GM18873 (cell line): Measurements from ENCODE around the gene TWF1.
A peak's percentile ranks its signal among the peaks of the same experiment; 100 is the strongest.
"Not testable (repeated sequence)": the region's sequence is repeated elsewhere in the genome, so short reads cannot be mapped to it uniquely, and the experiment has no call there.

Source experiments
- ATAC-seq: cut with Tn5 transposase; IDR thresholded peaks from one replicate; pipeline ENCODE4 v1.9.1; 2021; ENCODE audit warnings: mild to moderate bottlenecking, moderate library complexity, moderate number of reproducible peaks; ENCODE audit not compliant: unreplicated experiment, low FRiP score

TWF1 gene

GRCh38 chr12:43806737-43807072, 588 bp upstream of the TWF1 start:
- ATAC-seq = no peak

GRCh38 chr12:43805149-43805859, 813 bp downstream of the TWF1 start:
- ATAC-seq = peak; percentile 8

GRCh38 chr12:43797561-43798217, 8.4 kb downstream of the TWF1 start:
- ATAC-seq = no peak

- no peak for ATAC-seq
Measured at GRCh38 chr12:43795716-43796280, 10.3 kb downstream of the TWF1 start.

GRCh38 chr12:43789941-43790340, 16.2 kb downstream of the TWF1 start:
- no peak for ATAC-seq

GRCh38 chr12:43786899-43787693, 19.0 kb downstream of the TWF1 start:
- ATAC-seq = no peak

GRCh38 chr12:43776498-43776897, 29.6 kb downstream of the TWF1 start:
- no peak for ATAC-seq

- ATAC-seq = no peak
Measured at GRCh38 chr12:43766291-43766690, 39.8 kb downstream of the TWF1 start.

GRCh38 chr12:43764528-43764927, 41.6 kb downstream of the TWF1 start:
- ATAC-seq = no peak

GRCh38 chr12:43763769-43764168, 42.3 kb downstream of the TWF1 start:
- no peak for ATAC-seq

GRCh38 chr12:43762596-43762995, 43.5 kb downstream of the TWF1 start:
- ATAC-seq = no peak

- no peak for ATAC-seq
Measured at GRCh38 chr12:43761500-43761899, 44.6 kb downstream of the TWF1 start.

- no peak for ATAC-seq
Measured at GRCh38 chr12:43760396-43760795, 45.7 kb downstream of the TWF1 start.

GRCh38 chr12:43758728-43759563, 47.2 kb downstream of the TWF1 start, which contains the start of the genes IRAK4 and PUS7L:
TSS of gene IRAK4 (plus strand) at chr12:43758951. CDS start at chr12:43768112, 9,161 bp downstream.
TSS of gene PUS7L (minus strand) at chr12:43758790. CDS start at chr12:43755245, 3,545 bp downstream.
- peak; percentile 97 for ATAC-seq

GRCh38 chr12:43758247-43758727, 47.8 kb downstream of the TWF1 start:
- no peak for ATAC-seq

- ATAC-seq = no peak
Measured at GRCh38 chr12:43754015-43754414, 52.1 kb downstream of the TWF1 start.

- ATAC-seq = not testable (repeated sequence)
Measured at GRCh38 chr12:43751360-43751759, 54.8 kb downstream of the TWF1 start.

GRCh38 chr12:43750814-43751213, 55.3 kb downstream of the TWF1 start:
- ATAC-seq = no peak

- no peak for ATAC-seq
Measured at GRCh38 chr12:43749016-43749415, 57.1 kb downstream of the TWF1 start.

- ATAC-seq = no peak
Measured at GRCh38 chr12:43744826-43745225, 61.3 kb downstream of the TWF1 start.
